ENCODE data around the gene EPHB3.

- TF ChIP-seq, protein P1, sequence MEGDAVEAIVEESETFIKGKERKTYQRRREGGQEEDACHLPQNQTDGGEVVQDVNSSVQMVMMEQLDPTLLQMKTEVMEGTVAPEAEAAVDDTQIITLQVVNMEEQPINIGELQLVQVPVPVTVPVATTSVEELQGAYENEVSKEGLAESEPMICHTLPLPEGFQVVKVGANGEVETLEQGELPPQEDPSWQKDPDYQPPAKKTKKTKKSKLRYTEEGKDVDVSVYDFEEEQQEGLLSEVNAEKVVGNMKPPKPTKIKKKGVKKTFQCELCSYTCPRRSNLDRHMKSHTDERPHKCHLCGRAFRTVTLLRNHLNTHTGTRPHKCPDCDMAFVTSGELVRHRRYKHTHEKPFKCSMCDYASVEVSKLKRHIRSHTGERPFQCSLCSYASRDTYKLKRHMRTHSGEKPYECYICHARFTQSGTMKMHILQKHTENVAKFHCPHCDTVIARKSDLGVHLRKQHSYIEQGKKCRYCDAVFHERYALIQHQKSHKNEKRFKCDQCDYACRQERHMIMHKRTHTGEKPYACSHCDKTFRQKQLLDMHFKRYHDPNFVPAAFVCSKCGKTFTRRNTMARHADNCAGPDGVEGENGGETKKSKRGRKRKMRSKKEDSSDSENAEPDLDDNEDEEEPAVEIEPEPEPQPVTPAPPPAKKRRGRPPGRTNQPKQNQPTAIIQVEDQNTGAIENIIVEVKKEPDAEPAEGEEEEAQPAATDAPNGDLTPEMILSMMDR (IDR thresholded peaks at IDR 0.05), result no peak
- TF ChIP-seq ZFX (IDR thresholded peaks at IDR 0.05; ENCODE audit: borderline replicate concordance), result no peak
These were observed 4.0 kb downstream of the EPHB3 start for GRCh38 chr3:184565421-184566211.

Data from 22Rv1 (cell line).